Keratinocyte (primary cell): Measurements from ENCODE around the gene GLUL.

Experiments used
- EZH2 ChIP-seq: IDR thresholded peaks from one replicate; pipeline ENCODE4 v1.6.1; 2012; ENCODE audit warnings: inconsistent platforms, mild to moderate bottlenecking, low read length, moderate library complexity
- TF ChIP-seq, protein P1 (sequence below), 3 experiments: IDR thresholded peaks in 1 of 3; conservative IDR thresholded peaks in 1 of 3; optimal IDR thresholded peaks in 1 of 3; 2 replicates in 2 of 3; 3 replicates in 1 of 3; pipeline versions ENCODE3 to v1.5.1; 2011; ENCODE audit warnings: low read length in 3 of 3, mild to moderate bottlenecking in 3 of 3, moderate library complexity in 2 of 3, control low read depth in 1 of 3, inconsistent platforms in 1 of 3; ENCODE audit not compliant: insufficient read depth in 2 of 3; ENCODE audit errors: extremely low read depth in 1 of 3

DNA sequence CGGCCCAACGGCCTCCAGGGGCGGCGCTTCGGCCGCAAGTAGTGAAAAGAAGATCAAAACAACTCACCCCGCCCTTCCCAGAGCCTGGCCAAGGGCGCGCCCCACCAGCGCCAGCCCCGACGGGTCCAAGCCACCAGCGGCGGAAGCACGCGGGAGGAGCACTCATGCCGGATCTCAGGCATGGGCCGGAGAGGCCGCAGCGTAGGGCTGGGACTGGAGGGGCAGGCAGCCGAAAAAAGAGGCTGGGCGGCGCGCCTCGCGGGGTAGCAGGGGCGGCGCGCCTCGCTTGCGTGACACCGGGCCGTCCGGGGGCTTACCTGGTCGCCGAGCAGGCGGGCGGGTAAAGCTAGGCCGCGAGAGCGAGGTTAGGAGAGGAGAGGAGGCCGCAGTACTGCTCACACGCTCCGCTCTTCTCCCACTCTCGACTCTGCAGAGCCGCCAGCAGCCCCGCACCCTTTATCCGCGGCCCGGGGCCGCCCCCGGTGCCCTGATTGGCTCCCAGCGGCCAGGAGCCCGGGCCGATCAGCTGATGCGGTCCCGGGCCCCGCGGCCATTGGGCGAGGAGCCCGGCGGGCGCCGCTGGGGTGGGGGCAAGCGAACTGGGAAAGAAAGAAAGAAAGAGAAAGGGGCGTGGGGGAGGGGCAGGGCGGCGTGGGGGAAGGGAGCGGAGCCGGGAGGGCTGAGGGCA lies at the start of gene GLUL:
- TF ChIP-seq EZH2, result no peak
- TF ChIP-seq, protein P1, sequence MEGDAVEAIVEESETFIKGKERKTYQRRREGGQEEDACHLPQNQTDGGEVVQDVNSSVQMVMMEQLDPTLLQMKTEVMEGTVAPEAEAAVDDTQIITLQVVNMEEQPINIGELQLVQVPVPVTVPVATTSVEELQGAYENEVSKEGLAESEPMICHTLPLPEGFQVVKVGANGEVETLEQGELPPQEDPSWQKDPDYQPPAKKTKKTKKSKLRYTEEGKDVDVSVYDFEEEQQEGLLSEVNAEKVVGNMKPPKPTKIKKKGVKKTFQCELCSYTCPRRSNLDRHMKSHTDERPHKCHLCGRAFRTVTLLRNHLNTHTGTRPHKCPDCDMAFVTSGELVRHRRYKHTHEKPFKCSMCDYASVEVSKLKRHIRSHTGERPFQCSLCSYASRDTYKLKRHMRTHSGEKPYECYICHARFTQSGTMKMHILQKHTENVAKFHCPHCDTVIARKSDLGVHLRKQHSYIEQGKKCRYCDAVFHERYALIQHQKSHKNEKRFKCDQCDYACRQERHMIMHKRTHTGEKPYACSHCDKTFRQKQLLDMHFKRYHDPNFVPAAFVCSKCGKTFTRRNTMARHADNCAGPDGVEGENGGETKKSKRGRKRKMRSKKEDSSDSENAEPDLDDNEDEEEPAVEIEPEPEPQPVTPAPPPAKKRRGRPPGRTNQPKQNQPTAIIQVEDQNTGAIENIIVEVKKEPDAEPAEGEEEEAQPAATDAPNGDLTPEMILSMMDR (optimal IDR thresholded peaks at IDR 0.05 in 1 of 3, IDR thresholded peaks at IDR 0.05 in 1 of 3, conservative IDR thresholded peaks at IDR 0.05 in 1 of 3; ENCODE audit: extremely low read depth in 1 of 3, insufficient read depth in 2 of 3, low read length in 3 of 3), result no peak
